ENCODE data around the gene MTCL1.

DNA sequence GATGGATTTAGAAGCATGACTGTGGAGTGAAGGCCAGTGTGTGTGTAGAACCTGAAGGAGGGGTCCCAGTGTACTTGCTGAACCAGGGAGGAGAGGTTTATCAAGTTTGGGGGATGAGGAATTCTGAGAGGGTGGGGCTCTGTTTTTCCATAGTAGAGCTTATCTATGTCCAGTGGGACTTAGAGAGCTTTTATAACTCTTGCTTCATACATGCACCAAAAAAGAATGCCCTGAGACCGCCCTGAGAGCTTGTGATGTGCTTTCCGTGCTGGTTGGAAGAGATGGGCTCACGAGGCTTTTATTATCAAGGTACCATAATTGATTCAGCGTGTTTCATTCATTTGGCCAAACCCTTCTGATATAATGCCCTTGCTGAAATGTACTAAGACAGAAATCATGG is 100.2 kb downstream of the MTCL1 start:
- TF ChIP-seq SUZ12 (IDR thresholded peaks at IDR 0.05; ENCODE audit: extremely low read depth, insufficient read depth, insufficient read length) (no peak), YY1 (IDR thresholded peaks at IDR 0.05; ENCODE audit: insufficient read depth, insufficient read length) (no peak), ZNF274 (IDR thresholded peaks at IDR 0.05; ENCODE audit: low read depth, low read length) (no peak)

Measured in NT2/D1 (cell line).